NCI-H2107 treated with DMSO at 0.1 percent for 48 hours (cell line): ENCODE measurements around the gene SCARB1.

Experiments used
- DNase-seq: peaks from one replicate; lab custom pipeline; 2025; ENCODE audit not compliant: unreplicated experiment; lab: John Stamatoyannopoulos, UW

Gene SCARB1

GRCh38 chr12:124804011-124804621 lies 59.5 kb downstream of the SCARB1 start:
- no peak for DNase-seq

DNA sequence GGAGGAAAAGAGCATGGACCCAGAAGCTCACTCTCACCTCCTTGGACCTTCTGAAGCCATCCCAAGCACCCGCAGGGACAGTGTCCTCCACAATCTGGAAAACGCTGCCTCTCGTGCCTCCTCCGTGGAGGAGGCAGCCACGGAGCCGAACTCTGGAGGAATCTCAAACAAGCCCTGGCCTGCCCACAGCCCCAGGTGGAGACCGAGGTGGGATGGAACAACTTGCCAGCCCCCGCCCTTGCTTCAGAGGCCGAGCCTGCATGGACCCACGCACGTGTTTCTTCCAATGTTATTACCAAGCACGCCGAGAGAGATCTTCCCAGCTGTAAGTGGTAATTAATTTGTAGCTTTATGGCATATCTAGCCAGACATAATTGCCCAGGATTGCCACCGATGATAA lies 61.3 kb downstream of the SCARB1 start:
- DNase-seq = no peak

- DNase-seq = no peak
These were observed 63.2 kb downstream of the SCARB1 start for GRCh38 chr12:124800506-124800905.

DNA sequence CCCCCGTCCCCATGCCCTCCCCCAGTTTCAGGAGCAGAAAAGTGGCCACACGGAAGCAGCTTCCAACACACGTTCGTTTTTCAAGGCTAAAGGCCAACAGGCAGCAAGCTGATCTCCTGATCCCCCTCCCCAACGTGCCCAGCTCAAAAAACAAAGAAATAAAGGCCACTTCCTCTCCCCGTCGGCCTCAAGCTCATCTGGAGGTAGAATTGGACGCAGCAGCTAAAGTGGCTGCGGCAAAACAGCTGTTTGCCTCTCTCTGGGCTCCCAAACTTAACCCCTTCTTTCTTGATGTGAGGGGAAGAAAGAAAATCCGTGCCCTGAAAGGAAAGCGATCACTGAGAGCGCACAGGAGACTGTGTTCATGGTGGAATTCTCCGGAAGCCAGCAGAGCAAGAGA lies 66.3 kb downstream of the SCARB1 start:
- DNase-seq = no peak

GRCh38 chr12:124796303-124796960 lies 67.2 kb downstream of the SCARB1 start:
- no peak for DNase-seq

GRCh38 chr12:124795081-124795948 lies 68.3 kb downstream of the SCARB1 start:
- DNase-seq = peak; percentile 4

GRCh38 chr12:124792961-124793441 lies 70.7 kb downstream of the SCARB1 start:
- no peak for DNase-seq

GRCh38 chr12:124792156-124792555 lies 71.5 kb downstream of the SCARB1 start:
- DNase-seq = no peak

DNA sequence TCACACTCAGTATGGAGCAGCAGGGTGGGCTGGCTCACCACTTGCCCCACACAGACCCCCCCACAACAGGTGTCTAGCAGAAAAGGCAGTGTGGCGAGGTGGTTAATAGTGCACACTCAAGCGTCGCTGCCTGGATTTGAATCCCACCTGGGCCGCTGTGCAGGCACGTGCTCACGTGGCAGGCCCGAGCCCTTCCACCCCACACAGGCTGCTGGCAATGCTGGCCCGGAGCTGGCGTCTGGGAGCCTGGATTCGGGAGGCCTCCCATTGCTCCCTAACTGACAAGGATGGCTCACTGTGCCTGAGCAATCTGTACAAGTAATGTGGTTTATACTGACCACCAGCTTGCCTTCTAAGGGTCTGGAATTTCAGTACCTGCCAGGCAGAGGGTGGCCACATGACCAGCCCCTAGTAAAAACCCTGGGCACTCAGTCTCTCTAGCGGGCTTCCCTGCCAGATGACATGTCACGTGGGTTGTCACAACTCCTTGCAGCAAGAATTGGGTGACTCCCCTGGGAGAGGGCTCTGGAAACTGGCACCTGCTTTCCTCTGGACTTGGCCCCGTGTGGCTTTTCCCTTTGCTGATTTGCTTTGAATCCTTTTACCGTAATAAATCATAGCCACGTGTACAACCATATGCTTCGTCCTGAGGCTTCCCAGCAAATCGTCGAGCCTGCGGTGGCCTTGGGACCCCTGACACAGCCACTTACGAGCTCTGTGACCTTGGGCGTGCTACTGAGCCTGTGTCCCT lies 72.8 kb downstream of the SCARB1 start:
- DNase-seq = peak; percentile 97

- DNase-seq = no peak
These were observed 74.6 kb downstream of the SCARB1 start for GRCh38 chr12:124788936-124789555.

- DNase-seq = no peak
These were observed 77.4 kb downstream of the SCARB1 start for GRCh38 chr12:124786061-124786964.

- DNase-seq = no peak
These were observed 78.6 kb downstream of the SCARB1 start for GRCh38 chr12:124784871-124785572.

DNA sequence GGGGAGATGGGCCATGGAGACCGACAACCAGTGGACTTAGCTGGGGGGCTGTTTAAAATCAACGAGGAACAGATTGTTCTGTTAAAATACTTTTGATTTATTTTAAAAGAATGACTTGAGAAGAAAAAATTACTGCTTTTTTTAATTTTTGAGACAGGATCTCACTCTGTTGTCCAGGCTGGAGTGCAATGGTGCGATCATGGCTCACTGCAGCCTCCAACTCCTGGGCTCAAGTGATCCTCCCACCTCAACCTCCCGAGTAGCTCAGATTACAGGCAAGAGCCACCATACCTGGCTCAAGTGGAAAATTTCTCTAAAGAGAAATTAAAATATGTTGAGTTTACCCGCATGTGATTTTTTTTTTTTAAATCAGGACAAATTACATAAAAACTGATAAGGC lies 80.6 kb downstream of the SCARB1 start:
- DNase-seq = no peak

- no peak for DNase-seq
These were observed 81.5 kb downstream of the SCARB1 start for GRCh38 chr12:124782132-124782531.

DNA sequence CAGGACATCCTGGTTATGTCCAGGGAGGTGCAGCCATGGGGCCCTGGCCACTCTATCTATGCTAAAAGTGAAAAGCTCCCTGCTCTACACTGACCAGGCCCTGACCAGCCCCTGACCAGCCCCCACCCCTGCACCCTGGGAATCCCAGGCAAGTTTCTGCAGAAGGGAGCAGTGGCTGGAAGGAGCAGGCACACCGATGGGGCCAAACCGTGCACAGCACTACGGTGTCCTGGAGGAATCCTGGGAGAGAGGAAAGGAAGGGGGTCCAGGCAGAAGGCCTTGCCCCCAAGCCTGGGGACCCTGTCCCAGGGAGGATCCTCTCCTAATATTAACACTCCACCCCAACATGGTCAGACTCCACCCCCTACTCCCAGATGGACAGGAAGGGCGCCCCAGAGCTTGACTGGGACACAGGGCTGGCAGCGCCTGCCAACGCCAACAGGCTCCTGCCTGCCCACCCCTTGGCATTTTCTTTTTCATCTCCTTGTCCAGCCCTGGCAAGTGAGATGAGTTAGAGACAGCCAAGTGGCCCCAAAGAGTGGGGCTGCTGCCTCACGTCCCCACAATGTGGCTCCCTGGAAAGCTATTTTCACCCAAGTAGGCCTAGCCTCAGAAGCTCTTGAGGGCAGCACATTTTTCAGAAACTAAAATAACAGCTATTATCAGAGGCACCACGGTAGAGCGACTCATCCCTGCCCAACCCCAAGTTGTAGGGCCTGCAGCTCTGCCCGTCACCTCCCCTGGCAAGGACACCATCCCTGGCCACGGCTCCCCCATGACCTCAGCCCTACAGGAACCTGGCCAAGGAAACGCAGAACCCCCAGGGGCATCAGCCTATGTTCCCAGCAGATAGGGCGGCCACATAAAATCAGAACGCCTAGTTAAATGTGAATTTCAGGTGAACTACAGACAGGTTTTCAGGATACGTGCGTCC lies 82.6 kb downstream of the SCARB1 start:
- no peak for DNase-seq

DNA sequence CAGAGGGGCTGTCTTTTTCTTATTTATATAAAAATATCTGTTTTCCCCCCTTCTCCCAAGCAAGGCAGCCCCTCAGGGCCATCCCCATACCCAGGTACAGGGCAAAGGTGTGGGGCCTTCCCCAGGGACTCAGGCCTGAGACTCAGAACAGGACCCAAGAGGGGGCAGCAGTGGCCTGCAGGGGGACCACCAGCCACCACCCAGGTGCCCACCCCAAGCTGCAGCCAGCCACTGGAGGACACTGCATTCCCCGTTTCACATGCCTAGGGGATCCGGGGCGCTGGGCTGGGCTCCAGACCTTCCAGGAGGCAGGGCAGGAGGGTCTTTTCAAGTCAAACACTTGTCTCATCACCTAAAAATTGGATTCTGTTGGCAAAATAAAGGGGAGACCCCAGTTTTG lies 83.3 kb downstream of the SCARB1 start:
- DNase-seq = no peak

GRCh38 chr12:124779161-124780141 lies 84.2 kb downstream of the SCARB1 start:
- DNase-seq = no peak
